GM21367 (cell line): ENCODE data around the gene FKRP.

Source experiments
- ATAC-seq: cut with Tn5 transposase; IDR thresholded peaks from one replicate; pipeline ENCODE4 v1.9.1; 2021; ENCODE audit not compliant: unreplicated experiment

FKRP gene

DNA sequence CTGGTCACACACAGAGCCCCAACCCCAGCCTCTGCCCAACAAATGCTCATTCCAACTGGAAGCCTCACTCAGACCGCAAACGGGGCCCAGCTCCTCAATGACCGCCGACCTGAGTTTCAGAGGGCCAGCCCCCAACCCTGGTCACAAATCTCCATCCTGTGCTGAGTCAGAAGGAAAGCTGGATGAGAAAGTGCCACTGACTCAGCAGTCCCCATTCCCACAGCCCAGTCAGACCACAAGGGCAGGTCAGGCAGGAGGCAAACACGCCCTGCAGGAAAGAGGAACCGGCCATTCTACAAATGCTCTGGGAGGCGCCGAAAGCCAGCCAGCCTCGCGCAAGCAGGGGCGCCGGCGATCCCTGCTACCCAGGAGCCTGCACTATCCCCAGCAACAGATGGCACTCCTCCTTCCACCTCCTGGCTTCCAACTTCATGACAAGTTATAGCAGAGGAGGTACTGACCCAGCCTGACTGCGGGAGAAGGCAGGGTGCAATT, 14.8 kb upstream of the FKRP start:
- no peak for ATAC-seq

DNA sequence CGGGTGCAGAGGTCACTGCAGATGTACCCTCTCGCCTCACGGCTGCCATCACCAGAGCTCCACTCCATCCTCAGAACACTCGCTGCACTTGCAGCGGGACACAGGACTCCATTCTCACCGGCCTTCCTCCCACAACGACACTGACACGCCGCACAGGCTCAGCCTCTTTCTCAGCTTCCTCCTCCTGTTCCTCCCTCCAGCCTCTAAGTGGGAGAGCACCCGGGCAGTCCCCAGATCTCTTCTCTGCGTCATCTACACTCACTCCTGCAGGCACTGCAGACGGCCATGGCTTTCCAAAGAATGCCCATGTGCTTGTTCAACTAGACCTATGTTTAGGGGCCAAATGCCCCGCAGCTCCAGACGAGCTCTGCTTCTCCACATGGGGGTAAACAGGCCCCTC, 14.3 kb upstream of the FKRP start:
- ATAC-seq: no peak

DNA sequence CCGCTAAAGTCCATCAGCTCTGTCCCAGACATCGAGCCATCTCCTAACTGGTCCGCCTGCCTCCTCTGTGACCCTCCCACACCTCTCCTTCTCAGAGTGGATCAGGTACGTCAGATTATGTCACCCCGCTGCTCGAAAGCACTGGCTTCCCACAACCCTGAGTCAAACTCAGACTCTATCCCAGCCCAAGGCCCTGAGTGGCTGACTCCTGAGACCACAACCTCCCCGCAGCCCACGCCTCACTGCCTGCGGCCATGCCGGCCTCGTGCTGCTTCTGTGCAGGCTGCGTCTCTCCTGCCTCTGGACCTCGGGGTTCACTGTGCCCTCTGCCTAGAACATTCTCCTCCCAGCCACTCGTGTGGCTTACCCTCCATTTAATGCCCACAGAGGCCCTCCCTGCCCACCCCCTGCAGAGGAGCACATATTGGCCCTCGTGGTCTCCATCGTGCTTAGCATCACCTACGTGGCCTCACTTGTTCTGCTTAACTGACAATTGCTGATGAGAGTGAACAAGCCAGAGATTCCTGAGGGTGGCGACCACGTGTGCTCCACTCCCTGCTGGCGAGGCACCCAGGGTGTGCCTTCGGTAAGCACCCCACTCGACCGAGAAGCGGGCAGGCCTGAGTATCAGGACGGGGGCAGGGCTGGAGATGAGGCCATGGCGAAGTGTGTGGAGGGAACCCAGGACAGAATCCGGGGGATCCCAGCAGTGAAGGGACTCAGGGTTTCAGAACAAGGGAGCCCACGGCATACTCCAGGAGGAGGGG, 13.5 kb upstream of the FKRP start:
- no peak for ATAC-seq

DNA sequence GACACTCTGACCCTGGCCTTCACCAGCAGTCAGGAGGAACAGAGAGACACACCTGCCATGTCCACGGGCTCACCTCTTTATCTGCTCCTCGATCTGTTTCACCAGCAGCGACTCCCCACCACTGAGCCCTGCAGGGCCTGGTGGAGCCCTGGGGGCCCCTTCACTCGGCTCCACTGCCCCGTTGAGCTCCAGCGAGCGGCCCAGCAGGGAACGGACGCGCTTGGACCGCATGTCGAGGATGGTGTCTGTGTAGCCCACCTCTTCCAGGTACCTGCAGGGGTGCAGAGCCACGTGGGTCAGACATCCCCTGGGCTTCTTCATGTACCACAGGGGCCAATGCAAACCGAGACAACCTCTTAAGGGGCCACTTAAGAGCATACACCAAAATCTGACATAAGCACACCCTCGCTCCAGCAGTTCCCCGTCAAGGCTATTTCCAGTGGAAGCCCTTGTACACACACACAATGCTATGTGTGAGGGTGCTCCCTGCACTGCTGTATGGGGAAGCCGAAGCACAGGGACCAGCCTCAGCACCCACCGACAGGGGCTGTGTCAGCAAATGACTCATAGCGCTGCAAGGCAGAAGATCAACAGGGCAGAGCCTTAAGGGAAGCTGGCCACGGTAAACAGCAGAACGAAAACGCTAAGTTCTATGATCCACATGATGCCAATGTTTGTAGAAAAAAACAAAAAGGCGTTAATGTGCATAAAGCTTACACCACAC, 12.7 kb upstream of the FKRP start:
- ATAC-seq: no peak

DNA sequence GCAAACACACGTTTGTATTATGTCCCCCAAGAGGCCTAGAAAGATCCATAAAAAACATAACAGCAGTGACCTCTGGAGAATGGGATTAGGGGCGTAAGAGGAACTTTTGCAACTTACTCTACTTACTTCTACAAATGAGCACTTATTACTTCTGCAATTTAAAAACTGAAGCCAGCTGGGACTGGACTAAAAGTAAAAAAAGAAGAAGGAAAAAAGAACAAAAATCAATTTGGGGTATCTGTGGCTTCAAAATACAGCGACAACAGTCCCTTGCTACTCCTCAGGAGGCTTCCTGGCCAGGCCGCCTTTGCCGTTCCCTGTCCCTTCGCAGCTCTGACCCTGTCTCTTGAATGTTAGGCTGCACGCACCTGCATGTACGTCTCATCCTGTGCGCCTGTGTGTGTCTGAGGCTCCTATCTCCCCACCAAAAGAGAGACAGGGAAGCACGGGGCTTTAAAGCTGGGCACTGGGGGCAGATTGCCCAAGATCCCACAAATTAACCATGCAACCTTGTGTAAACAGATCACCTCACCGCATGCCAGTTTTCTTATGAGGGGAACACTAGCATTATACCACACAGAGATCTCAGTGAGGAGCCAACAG, 12.1 kb upstream of the FKRP start:
- ATAC-seq: no peak

DNA sequence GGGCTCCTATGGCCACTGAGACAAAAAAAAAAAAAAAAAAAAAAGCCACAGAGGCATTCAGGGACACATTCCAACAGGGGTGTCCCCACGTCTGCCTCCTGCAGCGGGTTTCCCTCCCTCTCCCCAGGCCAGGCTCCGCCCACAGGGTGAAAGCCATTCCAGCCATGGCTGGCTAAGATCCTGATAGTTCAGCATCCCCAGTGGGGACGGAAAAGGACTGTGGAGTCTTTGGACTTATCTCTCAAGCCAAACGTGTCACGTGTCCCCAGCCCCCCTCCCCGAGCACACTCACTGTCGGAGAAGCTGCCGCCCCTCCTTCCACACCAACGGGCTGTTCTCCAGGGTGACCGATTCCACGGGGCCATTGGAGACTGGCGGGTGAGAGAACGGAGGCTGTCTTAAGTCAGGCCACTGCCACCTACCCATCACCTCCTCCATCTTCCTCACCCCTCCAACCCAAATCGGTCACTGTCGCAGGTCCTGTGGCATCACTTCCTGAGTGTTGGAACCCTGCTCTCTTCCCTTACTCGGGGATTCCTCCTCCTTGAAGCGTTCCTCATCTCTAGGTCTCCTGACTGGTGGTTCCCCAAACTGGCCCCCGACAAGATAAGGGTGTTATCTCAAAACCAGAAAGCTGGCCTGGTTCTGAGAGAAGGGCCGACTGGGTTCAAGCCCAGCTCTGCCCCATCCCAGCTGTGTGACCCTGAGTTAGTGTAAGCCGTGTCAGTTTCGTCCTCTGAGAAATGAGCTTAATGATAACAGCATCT, 9.1 kb upstream of the FKRP start:
- ATAC-seq: no peak

DNA sequence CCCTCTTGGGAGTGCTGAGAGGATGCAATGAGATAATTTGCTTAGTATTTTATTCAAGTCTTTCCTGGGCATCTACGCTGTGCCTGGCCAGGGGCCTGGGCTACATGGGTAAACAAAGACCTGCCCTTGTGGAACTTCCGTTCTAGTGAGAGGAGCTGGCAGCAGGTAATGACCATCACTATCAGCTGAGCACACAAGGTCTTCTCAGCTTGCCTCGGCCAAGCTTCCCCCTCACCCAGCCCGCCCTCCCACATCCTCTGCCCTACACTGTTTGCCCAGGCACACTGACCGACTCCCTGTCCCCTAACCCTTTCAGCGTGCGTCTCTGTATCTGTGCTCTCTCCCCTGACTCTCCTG, 8.6 kb upstream of the FKRP start:
- no peak for ATAC-seq

DNA sequence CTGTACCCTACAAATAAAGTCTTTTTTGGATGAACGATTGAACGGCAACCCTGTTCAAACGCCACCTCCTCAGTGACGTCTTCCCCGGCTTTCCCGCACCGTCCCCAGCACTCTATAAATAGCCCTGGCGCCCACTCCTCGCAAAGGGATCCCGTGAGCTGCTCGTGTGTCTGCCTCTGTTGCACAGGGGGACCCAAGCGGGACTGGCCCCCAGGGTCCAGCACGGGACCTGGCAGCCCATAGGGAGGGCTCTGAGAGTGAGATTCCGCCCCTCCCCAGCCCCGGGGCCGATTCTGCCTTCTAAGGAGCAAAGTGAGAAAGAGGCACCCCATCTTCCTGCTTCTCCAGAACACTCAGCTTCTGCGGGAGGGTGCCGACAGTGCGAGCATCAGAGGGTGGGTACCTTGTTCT, 8.1 kb upstream of the FKRP start:
- no peak for ATAC-seq

DNA sequence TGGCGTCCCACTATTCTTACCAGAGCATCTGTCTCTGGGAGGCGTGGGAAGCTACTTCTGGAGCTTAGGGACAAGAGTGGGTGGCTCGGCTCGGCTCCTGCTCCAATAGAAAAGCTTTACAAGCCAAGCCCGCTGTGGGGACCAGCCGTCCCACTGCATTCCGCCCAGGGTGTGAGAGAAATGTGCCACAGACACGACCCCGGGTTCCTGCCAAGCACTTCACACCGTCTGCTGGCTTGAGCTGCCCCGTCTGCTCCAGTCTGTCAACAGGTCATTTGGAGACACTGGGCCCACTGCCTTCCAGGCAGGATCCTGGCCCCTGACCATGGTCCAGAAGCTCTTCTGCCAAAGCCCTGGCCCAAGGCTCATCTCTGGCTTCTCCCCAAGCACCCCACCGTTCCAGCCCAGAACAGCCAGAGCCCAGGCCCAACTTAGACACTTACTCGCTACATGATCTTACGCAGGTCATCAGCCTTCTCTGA, 6.5 kb upstream of the FKRP start:
- ATAC-seq: no peak

DNA sequence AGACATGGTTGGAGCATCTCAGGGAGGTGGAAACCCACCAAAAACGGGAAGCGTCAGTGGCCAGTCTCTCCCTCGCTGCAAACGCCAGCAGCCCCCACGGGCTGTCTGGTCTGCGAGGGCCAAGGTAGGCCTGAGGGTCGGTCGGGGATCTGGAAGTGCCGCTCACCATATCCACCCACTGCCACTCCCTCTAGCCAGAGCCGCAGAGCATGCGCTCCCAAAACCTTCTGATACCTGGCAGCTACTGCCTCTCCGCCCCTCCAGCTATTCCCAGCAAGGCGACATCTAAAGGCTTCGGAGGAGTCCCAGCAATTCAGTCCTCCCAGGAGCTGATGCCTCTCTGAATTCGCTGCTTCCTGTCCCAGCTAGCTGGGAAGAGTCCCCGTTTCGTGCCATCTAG, 4.4 kb upstream of the FKRP start:
- no peak for ATAC-seq

DNA sequence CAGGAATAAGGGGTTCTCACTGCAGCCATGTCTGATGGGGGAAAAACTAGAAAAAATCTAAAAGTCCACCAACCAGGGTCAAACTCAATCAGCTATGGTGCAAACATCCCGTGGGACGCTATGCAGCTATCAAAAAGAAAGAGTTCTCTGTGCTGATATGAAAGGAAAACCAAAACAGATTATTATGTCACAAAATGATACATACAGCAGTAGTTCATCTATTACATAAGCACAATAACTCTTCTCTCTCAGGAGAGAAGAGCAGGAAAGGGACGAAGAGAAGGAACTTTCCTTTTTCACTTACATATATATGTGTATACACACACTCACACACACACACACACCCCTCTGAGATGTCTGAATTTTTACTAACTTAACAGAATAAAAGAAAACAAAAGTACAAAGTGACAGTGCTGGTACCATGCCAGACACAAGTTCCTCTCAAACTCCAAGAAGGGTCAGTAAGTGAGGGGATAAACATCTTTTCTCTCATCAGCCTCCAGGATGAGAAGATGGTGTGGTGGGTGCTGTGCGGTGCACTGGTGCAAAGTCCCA, 2.9 kb upstream of the FKRP start:
- no peak for ATAC-seq

DNA sequence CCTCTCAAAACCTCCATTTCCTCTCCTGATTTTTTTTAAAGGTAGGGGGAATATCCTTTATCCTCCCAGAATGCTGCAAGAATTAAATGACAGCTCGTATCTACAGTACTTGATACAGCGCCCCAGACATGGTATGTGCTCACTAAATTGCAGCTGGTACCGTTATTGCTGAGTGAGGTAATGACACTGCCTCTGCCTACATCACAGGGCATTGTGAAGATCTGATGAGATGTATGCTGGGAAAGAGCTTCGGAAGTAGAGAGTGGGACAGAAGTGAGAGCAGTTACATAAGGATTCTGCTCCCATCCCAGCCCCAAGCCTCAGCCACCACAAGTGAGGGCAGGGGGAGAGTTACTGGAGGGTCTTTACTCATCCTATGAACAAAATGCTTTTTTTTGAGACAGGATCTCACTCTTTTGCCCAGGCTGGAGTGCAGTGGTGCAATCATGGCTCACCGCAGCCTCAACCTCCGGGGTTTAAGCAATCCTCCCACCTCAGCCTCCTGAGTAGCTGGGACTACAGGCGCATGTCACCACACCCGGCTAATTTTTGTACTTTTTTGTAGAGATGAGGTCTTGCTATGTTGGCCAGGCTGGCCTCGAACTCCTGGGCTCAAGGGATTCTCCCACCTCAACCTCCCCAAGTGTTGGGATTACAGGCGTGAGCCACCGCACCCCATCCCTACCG, 1.7 kb upstream of the FKRP start:
- ATAC-seq: no peak

DNA sequence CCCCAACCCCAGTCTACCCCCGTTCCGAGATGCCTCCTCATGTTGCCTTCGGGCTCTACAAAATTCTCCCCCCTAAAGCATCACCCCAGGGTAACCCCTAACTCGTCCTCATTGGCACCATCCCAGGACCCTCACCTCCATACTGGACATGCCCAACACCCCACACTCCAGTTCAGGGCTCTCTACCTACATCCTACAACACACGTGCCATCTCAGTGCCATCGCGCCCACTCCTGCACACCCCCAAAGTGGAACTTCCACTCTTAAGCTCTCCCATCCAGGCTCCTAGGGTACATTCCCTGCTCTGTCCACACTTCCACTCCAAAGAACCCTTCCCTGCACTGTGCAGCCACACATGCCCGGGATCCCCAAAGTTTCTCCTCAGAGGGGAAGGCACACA, 827 bp upstream of the FKRP start:
- no peak for ATAC-seq

DNA sequence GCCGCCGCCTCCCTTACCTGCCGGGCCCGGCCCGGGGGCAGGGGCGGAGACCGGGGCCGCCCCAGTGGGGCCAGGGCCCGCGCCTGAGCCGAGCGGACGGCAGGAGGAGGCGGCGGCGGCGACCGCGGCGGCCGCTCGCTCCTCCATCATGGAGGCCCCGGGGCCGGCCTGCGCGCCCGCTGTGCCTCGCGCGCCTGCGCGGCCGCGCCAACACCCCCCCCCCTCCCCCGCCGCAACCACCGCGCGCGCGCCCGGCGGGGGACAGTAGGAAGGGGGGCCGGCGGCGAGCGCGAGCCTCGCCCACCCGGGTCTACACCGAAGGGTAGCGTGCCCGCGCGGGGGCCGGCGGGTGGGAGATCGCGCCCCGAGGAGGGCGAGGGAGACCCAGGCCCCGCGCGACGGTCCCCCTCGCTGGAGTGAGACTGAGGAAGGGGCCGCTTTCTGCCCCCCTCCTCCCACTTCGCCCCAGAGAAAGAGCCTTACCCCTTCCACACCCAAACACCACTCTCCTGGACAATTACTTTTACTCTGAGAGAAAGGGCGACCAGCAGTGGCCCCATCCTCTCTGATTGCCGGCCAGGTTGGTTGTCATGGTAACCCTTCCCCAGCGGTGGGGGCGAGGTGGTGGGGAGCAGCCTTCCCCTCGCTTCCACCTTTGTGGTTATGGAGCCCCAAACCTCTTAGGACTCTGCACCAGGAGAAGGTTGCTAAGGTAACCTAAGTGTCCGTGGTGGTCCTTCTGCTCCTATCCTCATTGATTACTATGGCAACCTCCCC, 612 bp downstream of the FKRP start, which contains the start of gene STRN4:
Gene STRN4 (minus strand): TSS at position 170 of the 777 bp plus-strand sequence. CDS start 20 bp downstream, at position 150.
- ATAC-seq: no peak

DNA sequence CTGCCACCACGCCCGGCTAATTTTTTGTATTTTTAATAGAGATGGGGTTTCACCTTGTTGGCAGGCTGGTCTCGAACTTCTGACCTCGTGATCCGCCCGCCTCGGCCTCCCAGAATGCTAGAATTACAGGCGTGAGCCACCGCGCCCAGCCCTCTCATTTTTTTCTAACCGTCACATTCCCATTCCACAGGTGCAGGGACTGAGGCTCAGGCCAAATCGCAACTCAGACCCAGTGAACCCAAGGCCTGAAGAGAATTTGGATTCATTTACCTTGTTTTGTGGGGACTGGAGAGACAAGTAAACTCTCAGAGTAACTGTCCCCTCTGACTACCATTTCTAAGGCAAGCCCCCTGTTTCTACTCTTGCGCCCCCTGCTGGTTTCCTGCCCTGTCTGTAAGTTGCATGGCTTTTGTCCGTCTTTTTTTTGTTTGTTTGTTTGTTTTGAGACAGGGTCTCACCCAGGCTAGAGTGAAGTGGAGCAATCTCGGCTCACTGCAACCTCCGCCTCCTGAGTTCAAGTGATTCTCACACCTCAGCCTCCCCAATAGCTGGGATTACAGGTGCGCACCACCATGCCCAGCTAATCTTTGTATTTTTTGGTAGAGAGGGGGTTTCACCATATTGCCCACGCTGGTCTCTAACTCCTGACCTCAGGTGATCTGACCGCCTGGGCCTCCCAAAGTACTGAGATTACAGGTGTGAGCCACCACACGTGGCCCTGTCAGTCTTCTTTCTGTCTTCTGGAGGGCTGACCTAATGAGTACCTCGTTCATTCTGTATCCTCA, 2.7 kb downstream of the FKRP start:
- ATAC-seq: no peak

DNA sequence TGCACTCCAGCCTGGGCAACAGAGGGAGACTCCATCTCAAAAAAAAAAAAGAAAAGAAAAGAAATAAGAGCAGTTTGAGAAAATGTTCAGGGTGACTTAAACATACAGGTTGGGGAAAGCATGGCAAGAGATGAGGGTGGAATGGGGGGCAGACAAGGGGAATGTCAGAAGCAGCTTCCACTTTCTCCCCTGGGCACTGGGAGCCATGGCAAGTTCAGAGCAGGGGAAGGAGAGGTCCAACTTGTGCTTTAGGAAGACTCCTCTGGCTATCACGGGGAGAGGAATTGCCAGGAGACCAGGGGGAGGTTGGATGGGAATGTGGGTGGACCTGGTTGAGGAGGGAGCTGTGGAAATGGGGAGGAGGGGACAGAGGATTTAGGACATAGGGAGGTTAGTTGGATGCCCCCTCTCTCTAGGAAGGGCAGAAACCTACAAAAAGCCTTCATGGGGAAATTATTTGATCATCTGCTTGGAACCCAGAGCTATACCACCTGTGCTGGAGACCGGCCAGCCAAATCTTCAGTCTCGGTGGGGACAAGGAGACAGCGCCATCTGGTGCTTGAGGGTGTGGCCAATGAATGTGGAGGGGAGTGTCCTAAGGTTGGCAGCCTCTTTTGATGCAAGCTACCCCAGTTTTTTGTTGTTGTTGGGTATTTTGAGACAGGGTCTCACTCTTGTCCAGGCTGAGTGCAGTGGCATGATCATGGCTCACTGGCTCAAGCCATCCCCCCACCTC, 7.7 kb downstream of the FKRP start:
- ATAC-seq: no peak

DNA sequence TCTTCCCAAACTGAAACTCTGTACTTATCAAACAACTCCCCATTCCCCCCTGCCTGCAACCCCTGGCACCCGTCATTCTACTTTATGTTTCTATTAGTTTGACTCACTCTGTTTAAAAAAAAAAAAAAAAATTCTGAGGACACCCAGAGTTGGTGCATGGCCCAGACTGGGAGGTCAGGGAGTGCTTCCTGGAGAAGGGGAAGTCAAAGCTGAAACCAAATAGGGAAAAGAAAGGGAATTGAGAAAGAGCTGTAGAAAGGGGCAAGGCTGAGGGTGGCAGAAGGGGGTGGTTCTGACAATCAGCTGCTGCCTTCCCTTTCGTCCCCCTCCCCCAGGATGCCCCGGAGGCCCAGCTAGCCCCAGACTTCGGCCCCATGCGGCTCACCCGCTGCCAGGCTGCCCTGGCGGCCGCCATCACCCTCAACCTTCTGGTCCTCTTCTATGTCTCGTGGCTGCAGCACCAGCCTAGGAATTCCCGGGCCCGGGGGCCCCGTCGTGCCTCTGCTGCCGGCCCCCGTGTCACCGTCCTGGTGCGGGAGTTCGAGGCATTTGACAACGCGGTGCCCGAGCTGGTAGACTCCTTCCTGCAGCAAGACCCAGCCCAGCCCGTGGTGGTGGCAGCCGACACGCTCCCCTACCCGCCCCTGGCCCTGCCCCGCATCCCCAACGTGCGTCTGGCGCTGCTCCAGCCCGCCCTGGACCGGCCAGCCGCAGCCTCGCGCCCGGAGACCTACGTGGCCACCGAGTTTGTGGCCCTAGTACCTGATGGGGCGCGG, 9.4 kb downstream of the FKRP start:
- no peak for ATAC-seq
